GM21528 (cell line): ENCODE measurements around the gene TRAF3IP1.
"Not testable (repeated sequence)": the region's sequence is repeated elsewhere in the genome, so short reads cannot be mapped to it uniquely, and the experiment has no call there.

Source experiments
- ATAC-seq: cut with Tn5 transposase; IDR thresholded peaks from one replicate; pipeline ENCODE4 v1.9.1; 2021; ENCODE audit warnings: mild to moderate bottlenecking, moderate library complexity; ENCODE audit not compliant: unreplicated experiment, low FRiP score

The TRAF3IP1 gene

GRCh38 chr2:238320246-238320647 lies at the start of gene TRAF3IP1:
Gene TRAF3IP1 (plus strand): TSS chr2:238320518. CDS start chr2:238320663, 145 bp downstream.
- ATAC-seq: peak; percentile 97

GRCh38 chr2:238270606-238271005 lies 49.7 kb upstream of the TRAF3IP1 start:
- ATAC-seq: no peak

- ATAC-seq: no peak
Observed at GRCh38 chr2:238271061-238271554, 49.2 kb upstream of the TRAF3IP1 start.

- ATAC-seq: not testable (repeated sequence)
Observed at GRCh38 chr2:238271686-238272085, 48.6 kb upstream of the TRAF3IP1 start.

GRCh38 chr2:238272156-238272555 lies 48.2 kb upstream of the TRAF3IP1 start:
- ATAC-seq: no peak

GRCh38 chr2:238273433-238273832 lies 46.9 kb upstream of the TRAF3IP1 start:
- ATAC-seq: not testable (repeated sequence)

GRCh38 chr2:238274152-238274865 lies 46.0 kb upstream of the TRAF3IP1 start:
- no peak for ATAC-seq

- ATAC-seq: no peak
Observed at GRCh38 chr2:238277695-238278094, 42.6 kb upstream of the TRAF3IP1 start.

- no peak for ATAC-seq
Observed at GRCh38 chr2:238278626-238279323, 41.5 kb upstream of the TRAF3IP1 start.

GRCh38 chr2:238279324-238279682 lies 41.0 kb upstream of the TRAF3IP1 start:
- ATAC-seq: no peak

- no peak for ATAC-seq
Observed at GRCh38 chr2:238280083-238280825, 40.1 kb upstream of the TRAF3IP1 start.

GRCh38 chr2:238281826-238282480 lies 38.4 kb upstream of the TRAF3IP1 start:
- no peak for ATAC-seq

- ATAC-seq: no peak
Observed at GRCh38 chr2:238282861-238283738, 37.2 kb upstream of the TRAF3IP1 start.

GRCh38 chr2:238284802-238285515 lies 35.4 kb upstream of the TRAF3IP1 start:
- no peak for ATAC-seq

- no peak for ATAC-seq
Observed at GRCh38 chr2:238285653-238286082, 34.6 kb upstream of the TRAF3IP1 start.

- no peak for ATAC-seq
Observed at GRCh38 chr2:238286095-238286494, 34.2 kb upstream of the TRAF3IP1 start.

- ATAC-seq: no peak
Observed at GRCh38 chr2:238286551-238286950, 33.8 kb upstream of the TRAF3IP1 start.

- no peak for ATAC-seq
Observed at GRCh38 chr2:238286987-238287736, 33.2 kb upstream of the TRAF3IP1 start.
